NT2/D1 (cell line): ENCODE data around the gene AREG.

Experiments
- DNase-seq: peaks from one replicate; pipeline ENCODE4 v3.0.0-alpha.2; 2011; ENCODE audit warnings: low read depth, low spot score
- H3K27me3 ChIP-seq: 2 replicates; pipeline ENCODE4 v1.6.0; 2011; ENCODE audit warnings: mild to moderate bottlenecking; ENCODE audit not compliant: insufficient read length, insufficient read depth
- H3K36me3 ChIP-seq: 2 replicates; pipeline ENCODE4 v1.6.1; 2011; ENCODE audit warnings: mild to moderate bottlenecking, low read length, mixed read lengths; ENCODE audit not compliant: insufficient read depth, insufficient read length
- H3K4me1 ChIP-seq: 2 replicates; pipeline ENCODE4 v1.5.1; 2011; ENCODE audit not compliant: insufficient read depth, insufficient read length
- H3K4me3 ChIP-seq: 2 replicates; pipeline ENCODE4 v1.5.1; 2011; ENCODE audit warnings: low read depth; ENCODE audit not compliant: insufficient read length
- H3K9ac ChIP-seq: 2 replicates; pipeline ENCODE4 v1.6.0; 2011; ENCODE audit warnings: low read depth; ENCODE audit not compliant: insufficient read length
- H3K9me3 ChIP-seq: 2 replicates; pipeline ENCODE4 v1.5.1; 2011; ENCODE audit warnings: mild to moderate bottlenecking, low read length; ENCODE audit not compliant: insufficient read depth
- SUZ12 ChIP-seq: IDR thresholded peaks from 2 replicates; pipeline ENCODE4 v1.6.1; 2011; ENCODE audit not compliant: insufficient read length, insufficient read depth; ENCODE audit errors: extremely low read depth
- YY1 ChIP-seq: IDR thresholded peaks from 2 replicates; pipeline ENCODE4 v1.6.1; 2011; ENCODE audit not compliant: insufficient read length, insufficient read depth
- ZNF274 ChIP-seq: IDR thresholded peaks from 2 replicates; pipeline ENCODE4 v1.6.1; 2011; ENCODE audit warnings: mild to moderate bottlenecking, low read depth, low read length

AREG gene

DNA sequence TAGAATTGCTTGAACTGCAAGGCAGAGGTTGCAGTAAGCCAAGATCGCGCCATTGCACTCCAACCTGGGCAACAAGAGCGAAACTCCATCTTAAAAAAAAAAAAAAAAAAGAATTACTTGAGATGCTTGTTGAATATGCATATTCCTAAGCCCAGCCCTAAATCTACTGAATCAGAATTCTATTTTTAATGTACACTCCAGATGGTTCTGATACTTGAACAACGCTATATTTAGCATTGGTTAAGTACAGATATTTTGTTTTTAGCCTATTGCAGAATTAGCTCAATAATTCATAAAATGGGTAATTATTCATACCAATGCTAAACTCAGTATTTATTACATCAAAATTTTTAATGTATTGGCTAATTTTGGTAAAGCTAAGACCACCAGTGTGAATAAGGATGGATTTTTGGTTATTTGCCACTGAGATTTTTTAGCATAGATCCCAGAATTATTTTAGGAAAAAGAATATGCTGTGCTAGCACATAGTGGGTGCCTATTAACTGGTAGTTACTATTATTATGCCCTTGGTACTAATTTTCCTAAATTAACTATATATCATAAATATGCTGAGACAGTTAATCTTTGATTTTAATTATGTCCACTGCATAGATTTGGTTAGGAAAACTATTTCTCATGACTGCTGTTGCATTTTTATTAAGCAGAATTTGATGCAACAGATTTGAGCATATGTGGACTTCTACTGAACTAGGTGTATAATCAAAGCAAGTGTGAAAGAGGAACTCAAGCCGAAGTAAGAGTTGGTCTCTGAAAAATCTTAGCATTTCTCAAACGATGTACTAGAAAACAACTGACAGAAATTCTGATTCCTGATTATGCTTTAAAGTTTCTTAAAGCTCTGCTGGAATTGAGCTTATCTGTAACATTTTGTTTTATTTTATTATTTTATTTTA, 9.2 kb downstream of the AREG start:
- no peaks in the 10 kb centered on the region for H3K4me1 ChIP-seq
- TF ChIP-seq SUZ12, result no peak
- no peak for TF ChIP-seq ZNF274
- TF ChIP-seq YY1, result no peak
- H3K36me3 ChIP-seq, result no peaks in the 10 kb centered on the region
- no peak overlapping the region for H3K4me3 ChIP-seq
- DNase-seq, result no peak
- no peak overlapping the region for H3K9ac ChIP-seq
- no peaks in the 10 kb centered on the region for H3K9me3 ChIP-seq
- H3K27me3 ChIP-seq, result no peaks in the 10 kb centered on the region

DNA sequence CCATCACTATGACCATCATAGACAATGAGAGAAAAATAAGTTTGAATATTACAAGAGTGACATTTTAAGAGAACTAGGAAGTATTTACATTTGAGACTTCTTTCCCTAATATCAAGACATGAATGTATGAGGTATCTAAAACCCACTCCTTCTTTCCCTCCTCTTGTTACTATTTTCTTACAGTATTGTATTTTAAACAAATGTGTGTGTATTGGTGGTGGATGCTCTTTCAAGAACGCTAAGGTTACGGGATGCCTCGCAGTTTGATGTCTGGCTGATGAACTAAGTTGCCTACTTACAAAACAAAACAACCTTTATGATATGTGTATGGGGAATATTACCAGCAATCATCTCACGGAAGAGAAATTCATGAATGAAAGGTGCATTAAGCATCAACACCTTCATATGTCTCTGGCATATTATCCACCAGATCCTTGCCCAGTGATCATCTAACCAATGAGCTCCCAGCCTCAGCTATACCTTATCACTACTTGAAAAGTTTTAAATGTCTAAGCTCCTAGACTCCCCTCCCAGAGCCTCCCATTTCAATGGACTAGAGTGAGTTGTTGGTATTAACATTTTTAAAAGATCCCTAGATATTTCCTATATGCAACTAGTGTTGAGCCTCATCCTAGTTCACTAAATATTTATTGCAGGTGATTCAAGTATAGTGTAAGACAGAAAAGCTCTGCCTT, 10.6 kb downstream of the AREG start:
- no peaks in the 10 kb centered on the region for H3K27me3 ChIP-seq
- H3K4me3 ChIP-seq, result no peak overlapping the region
- H3K36me3 ChIP-seq, result no peaks in the 10 kb centered on the region
- H3K4me1 ChIP-seq, result no peaks in the 10 kb centered on the region
- no peaks in the 10 kb centered on the region for H3K9me3 ChIP-seq
- TF ChIP-seq ZNF274 (no peak), YY1 (no peak), SUZ12 (no peak)
- DNase-seq, result no peak
- H3K9ac ChIP-seq, result no peak overlapping the region

DNA sequence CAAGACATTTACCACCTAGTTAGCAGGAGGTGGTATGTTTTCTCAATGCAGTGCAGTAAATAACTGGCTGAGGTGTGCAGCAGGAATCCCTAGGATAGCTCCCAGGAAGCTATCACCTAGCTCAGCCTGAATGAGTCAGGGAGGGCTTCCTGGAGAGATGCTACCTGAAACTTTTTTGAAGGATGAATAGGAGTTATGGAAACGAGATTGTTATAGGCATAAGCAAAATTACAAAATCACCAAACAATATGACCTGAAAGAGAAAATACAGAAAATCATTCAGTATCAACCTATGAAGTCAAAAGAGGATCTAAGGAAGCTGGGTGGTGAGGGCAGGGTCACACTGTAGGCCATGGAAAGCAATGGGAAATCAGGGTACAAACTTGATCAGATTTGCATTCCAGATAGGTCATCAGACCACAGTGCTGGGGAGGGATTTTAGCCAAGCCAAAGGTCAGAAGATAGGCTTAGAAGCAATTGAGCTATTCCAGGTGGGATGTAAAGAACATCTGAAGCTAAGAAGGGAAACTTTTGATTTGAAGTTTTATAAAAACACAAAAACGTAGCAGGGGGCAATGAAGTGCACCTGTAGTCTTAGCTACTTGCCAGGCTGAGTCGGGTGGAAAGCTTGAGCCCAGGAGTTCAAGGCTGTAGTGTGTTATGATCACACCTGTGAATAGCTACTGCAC, 11.3 kb downstream of the AREG start:
- Histone ChIP-seq H3K4me1 (no peaks in the 10 kb centered on the region), H3K4me3 (no peak overlapping the region), H3K27me3 (no peaks in the 10 kb centered on the region), H3K36me3 (no peaks in the 10 kb centered on the region), H3K9ac (no peak overlapping the region), H3K9me3 (no peaks in the 10 kb centered on the region)
- TF ChIP-seq SUZ12 (no peak), ZNF274 (no peak), YY1 (no peak)
- no peak for DNase-seq

DNA sequence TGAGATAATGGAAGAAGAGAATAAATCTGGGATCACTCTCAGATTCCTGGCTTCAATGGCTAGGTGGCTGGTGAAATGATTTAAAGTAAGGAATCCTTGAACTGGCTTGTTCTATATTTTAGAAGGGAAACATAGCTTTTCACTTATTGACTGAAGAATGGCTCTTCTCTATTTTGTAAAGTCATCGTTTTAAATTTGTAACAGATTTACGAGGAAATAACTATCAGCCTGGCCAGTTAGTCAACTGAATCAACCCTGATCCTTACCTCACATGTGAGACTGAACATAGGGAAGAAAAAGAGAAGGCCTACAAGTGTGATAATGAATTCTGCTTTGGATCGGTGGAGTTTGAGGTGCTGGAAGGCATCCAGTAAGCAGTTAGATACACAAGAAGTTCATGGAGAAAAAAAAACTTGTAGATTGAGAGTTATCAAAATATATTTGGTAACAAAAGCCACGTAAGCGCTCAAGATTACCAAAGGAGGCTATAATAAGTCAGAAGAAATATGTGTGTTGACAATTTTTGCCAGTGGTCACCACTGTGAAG, 12.0 kb downstream of the AREG start:
- no peak for DNase-seq
- no peaks in the 10 kb centered on the region for H3K4me1 ChIP-seq
- TF ChIP-seq YY1, result no peak
- TF ChIP-seq ZNF274, result no peak
- no peak for TF ChIP-seq SUZ12

DNA sequence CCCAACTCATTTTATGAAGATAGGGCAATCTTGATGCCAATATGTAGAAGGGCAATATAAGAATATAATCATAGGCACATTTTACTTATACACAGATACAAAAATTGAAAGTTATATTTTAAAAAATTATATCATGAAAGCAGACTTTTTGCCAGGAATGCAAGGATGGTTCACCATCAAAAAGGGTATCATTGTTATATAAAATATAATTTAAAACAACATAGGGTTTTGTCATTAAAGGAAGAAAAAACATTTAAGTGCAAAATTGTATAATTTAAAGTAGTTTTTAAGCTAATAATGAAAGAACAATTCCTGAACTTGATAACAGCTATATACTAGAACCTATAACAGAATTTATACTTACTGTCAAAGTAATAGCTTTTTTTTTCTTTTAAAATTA, 15.9 kb downstream of the AREG start:
- TF ChIP-seq ZNF274 (no peak), YY1 (no peak), SUZ12 (no peak)
- H3K36me3 ChIP-seq, result no peaks in the 10 kb centered on the region
- no peak overlapping the region for H3K9ac ChIP-seq
- H3K27me3 ChIP-seq, result no peaks in the 10 kb centered on the region
- no peaks in the 10 kb centered on the region for H3K9me3 ChIP-seq
- H3K4me3 ChIP-seq, result no peak overlapping the region
- DNase-seq, result no peak
- no peaks in the 10 kb centered on the region for H3K4me1 ChIP-seq

More for the DNA sequence above, 12.0 kb downstream of the AREG start:
- Histone ChIP-seq H3K9me3 (no peaks in the 10 kb centered on the region), H3K9ac (no peak overlapping the region), H3K27me3 (no peaks in the 10 kb centered on the region), H3K36me3 (no peaks in the 10 kb centered on the region), H3K4me3 (no peak overlapping the region)

DNA sequence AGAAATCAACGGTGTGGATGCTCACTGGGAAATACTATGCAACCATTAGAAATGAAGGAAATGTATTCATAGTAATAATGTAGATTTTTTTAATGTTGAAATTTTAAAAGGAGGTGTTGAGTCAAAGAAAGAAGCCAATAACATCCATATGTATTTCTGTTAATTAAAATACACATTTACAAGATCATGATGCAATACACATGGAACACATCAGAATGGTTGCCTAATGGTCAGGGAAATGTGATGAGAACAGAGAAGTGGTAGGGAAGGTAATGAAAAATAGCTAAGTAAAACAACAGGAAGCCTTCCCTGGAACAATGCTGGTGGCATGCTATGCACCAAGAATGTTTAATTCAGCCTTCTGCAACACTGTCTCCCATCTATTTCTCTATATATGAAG, 18.2 kb downstream of the AREG start:
- H3K4me1 ChIP-seq, result no peaks in the 10 kb centered on the region
- TF ChIP-seq ZNF274 (no peak), YY1 (no peak), SUZ12 (no peak)
- no peak for DNase-seq
- H3K4me3 ChIP-seq, result no peak overlapping the region
- H3K27me3 ChIP-seq, result no peaks in the 10 kb centered on the region
- no peaks in the 10 kb centered on the region for H3K36me3 ChIP-seq
- no peaks in the 10 kb centered on the region for H3K9me3 ChIP-seq
- no peak overlapping the region for H3K9ac ChIP-seq

DNA sequence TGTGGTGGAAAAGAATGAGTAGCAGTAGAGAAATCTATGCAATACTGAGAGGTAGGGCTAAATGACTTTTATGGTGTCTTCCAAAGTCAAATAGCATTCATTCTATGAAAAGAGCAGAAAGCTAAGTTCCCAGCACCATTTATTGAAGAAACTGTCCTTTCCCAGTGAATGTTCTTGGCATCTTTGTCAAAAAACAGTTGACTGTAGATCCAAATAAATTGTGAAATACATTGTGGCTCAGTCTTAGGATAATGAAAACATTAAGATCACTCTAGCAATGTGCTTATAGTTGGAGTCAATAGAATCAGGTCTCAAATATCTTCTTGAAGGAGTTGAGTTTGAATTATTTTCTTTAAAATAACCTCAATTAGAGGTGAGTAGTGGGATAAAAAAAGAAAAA, 19.4 kb downstream of the AREG start:
- H3K4me1 ChIP-seq, result no peaks in the 10 kb centered on the region
- no peaks in the 10 kb centered on the region for H3K9me3 ChIP-seq
- no peak for DNase-seq
- no peak overlapping the region for H3K9ac ChIP-seq
- no peaks in the 10 kb centered on the region for H3K36me3 ChIP-seq
- H3K27me3 ChIP-seq, result no peaks in the 10 kb centered on the region
- TF ChIP-seq SUZ12, result no peak
- no peak for TF ChIP-seq ZNF274
- TF ChIP-seq YY1, result no peak
- no peak overlapping the region for H3K4me3 ChIP-seq
